HG02840 (cell line): ENCODE results near the gene DTWD2.
"Not testable (repeated sequence)": the region's sequence is repeated elsewhere in the genome, so short reads cannot be mapped to it uniquely, and the experiment has no call there.

Experiments
- ATAC-seq: cut with Tn5 transposase; IDR thresholded peaks from one replicate; pipeline ENCODE4 v1.9.1; 2021; ENCODE audit warnings: mild to moderate bottlenecking, moderate library complexity, moderate number of reproducible peaks; ENCODE audit not compliant: unreplicated experiment, low FRiP score

Gene DTWD2

DNA sequence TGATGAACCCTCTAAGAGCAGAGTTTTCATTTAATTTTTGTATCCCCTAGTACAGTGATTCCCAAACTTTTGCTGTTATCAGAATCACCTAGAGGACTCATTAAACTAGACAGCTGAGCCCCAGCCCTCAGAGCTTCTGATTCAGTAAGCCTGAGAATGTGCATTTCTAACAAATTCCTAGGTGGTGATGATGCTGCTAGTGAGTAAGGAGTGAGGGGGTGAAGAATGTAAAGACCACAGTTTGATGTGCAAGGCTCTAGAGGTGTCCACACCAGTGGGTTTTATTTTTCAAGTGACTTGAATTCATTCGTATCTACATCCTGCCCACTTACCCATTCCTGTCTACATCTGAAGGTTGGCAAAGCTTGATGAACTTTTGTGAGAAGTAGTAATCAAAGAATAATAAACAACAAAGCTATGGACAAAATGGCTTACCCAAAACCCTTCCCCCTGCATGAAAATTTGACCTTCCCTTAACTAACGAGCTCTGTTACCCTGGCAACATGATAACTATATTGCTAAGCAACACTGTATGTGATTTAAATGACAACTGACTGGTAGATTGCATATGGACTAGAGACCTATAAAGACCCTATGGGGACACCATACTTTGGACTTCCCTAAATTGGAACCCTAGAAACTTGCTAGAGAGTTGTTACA, 35.2 kb downstream of the DTWD2 start:
- ATAC-seq = no peak

DNA sequence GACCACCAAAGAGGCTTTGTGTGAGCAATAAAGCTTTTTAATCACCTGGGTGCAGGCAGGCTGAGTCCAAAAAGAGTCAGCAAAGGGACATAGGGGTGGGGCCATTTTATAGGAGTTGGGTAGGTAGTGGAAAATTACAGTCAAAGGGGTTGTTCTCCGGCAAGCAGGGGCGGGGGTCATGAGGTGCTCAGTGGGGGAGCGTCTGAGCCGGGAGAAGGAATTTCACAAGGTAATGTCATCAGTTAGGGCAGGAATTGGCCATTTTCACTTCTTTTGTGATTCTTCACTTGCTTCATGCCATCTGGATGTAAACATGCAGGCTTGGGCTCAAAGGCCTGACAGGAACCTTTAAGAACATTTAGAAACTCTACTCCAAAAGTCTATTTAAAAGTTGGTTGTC, 36.0 kb downstream of the DTWD2 start:
- not testable (repeated sequence) for ATAC-seq

DNA sequence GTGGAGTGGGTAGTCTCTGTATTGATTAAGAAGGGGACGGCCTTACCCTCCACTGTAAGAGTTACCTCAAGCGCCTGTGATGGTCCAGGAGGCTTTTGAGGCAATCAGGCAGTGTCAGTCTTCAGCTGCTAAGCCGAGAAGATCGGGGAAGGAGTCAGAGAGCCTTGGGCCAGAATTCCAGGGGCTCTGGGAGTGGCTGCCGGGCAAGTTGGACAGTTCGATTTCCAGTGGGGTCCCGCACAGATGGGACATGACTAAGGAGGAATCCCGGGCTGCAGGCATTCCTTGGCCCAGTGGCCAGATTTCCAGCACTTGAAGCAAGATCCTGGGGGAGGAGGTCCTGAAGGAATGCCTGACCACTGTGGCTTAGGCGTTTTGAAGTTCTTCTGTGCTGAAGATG, 38.0 kb downstream of the DTWD2 start:
- ATAC-seq = not testable (repeated sequence)

DNA sequence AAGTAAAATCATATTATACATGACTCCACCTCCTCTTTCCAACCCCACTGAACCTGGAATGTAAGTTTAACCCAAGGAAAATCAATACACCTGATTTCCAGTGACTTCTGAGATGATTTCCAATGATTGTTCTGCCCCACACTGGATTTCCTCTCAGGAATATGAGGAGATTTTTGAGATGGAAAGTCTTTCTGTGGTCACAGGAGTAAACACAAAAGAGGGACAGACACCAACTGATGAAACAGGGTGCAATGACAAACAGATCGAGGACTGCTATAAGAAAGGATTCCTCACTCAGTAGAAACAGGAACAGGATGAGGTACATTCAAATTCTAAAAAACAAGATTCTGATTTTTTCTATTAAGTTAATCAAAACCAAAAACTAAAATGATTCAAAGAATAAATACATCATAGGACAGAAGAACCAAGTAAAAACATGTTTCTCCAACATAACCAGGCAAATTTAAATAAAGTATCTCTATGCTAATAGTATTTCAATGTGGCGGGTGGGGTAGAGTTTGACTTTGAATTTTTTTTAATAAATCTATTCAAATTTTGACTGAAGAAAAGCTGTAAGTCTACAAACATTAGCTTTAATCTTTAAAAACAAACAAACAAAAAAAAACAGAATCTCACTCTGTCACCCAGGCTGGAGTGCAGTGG, 42.1 kb downstream of the DTWD2 start:
- ATAC-seq = no peak

- ATAC-seq = no peak
These were observed 50.8 kb downstream of the DTWD2 start for GRCh38 chr5:118937393-118938061.

DNA sequence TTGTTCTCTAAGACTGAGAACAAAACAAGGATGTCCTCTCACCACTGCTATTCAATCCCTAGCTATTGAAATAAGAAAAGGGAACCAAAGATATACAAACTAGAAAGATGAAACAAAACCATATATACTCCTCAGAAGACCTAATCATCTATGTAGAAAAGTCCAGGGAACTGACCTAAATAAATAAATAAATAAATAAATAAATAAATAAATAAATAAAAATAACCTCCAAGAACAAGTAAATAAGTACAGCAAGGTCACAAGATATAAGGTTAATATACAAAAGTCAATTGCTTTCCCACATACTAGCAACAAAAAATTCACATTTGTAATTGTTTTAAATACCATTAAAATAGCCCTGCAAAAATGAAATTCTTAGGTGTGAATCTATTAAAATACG, 54.6 kb downstream of the DTWD2 start:
- ATAC-seq = no peak

GRCh38 chr5:118931564-118931963, 56.8 kb downstream of the DTWD2 start:
- ATAC-seq = no peak

GRCh38 chr5:118924006-118924389, 64.3 kb downstream of the DTWD2 start:
- no peak for ATAC-seq

DNA sequence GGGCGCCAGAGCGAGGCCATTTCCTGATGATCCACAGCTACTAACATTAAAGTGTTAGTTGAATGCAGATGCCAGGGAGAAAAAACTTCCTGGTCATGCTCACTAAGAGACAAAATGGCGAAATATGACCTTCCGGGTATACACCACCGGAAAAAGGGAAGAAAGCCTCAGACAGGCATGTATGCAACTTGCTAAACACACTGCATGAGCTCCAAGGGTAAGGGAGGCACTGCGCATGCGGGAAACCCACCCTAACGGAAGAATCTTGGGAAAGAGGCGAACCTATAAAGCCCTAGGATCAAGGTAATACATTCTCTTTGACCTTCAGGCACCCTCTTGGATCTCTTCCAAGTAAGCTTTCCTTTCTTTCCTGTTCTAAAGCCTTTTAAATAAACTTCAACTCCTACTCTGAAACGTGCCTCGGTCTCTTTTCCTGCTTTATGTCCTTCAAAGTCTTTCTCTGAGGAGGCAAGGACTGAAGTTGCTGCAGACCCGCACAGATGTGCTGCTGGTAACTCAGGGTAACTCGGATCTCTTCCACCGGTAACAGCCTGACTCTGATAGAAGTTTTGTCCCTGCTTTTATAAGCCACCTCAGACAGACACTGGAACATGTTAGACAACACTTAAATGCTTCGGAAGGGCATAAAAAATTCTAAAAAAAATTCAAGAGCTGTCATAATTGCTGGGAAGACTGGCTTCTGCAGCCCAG, 64.9 kb downstream of the DTWD2 start:
- no peak for ATAC-seq

DNA sequence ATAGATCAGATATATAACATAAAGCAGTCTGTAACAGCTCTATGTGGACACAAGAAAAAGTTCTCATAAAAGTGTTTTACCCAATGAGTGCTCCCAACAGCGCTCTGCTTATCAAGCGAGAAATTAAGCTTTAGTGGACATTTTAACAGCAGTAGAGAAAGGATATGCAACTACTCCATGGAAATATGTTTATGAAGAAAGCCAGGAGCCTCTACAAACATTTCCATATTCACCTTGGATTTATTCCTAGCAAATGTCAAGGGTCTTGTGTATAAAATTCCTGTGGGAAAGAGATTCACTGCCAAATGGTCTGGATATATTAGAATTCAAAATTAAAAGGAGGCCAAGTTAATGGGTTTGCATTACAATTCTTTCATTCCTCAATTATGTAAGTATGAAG, 66.5 kb downstream of the DTWD2 start:
- ATAC-seq = no peak

- no peak for ATAC-seq
These were observed 69.3 kb downstream of the DTWD2 start for GRCh38 chr5:118919016-118919415.

- no peak for ATAC-seq
These were observed 70.1 kb downstream of the DTWD2 start for GRCh38 chr5:118918232-118918631.

GRCh38 chr5:118907536-118907935, 80.8 kb downstream of the DTWD2 start:
- ATAC-seq = not testable (repeated sequence)

DNA sequence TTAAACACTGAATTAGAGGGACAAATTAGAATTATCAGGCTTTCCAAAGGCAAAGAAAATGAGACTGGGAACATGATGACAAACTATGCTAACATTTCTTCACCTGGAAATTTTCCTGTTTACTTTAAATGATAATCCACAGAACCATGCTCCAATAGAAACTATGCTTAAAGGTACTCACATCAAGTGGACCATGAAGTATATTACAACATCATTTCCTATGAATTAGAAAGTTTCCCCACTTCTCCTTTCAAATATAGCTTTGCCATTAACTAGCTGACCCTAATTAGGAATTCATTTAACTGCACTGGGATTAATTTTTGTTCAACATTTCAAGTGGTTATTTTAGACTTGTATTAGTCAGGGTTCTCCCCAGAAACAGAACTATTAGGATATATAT, 81.4 kb downstream of the DTWD2 start:
- no peak for ATAC-seq

DNA sequence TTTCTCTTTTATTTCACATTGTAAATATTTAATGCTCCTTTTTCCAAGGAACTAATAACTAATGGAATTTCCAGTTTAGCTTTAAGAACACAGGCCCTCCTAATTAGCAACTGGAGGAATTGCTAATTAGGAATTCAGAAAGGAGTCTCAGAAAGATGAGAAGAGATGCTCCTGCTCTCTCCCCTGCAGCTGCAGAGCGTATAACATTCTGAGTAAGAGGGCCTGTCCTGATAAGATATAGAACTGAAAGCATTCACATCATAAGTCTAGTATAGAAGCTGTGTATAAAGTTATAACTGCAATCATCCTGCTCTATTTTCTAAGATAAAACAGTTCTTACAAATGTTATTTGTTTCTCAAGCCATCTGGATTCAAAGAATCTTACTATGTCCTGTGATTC, 83.2 kb downstream of the DTWD2 start:
- ATAC-seq = no peak

DNA sequence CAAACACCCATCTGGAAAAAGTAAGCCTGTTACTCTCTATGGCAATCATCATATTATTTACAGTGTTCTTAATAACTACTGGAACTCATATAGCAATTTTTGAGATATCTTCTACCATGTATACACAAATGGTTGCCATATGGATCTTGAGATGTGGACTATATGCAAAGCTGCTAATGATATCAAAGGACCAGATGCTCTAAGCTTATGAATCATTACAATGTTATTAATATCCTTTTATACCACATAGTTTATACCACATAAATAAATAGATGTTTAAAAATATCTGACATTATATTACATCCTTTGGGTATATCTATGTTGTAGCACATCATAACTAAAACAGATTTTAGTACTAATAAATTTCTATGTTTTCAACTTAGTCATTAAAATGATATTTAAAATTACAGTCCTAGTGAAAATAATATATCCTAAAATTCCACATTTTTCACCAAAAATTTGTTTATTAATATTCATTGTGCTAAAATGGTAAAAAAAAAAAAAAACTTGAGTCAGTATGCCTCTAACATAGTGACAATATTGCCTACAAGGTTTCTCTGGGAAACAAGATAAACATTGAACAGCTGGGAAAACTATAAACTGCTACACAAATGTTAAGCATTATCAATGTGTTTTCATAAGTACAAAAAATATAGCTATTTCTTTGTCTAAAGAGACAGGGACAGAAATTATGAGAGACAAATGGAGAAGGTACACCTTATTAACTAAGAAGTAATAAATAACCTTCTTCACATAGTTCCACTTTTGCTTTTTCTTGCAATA, 85.5 kb downstream of the DTWD2 start:
- no peak for ATAC-seq

- ATAC-seq = no peak
These were observed 93.6 kb downstream of the DTWD2 start for GRCh38 chr5:118894709-118895108.

GRCh38 chr5:118891252-118891651, 97.1 kb downstream of the DTWD2 start:
- no peak for ATAC-seq

GRCh38 chr5:118889165-118889564, 99.2 kb downstream of the DTWD2 start:
- no peak for ATAC-seq

DNA sequence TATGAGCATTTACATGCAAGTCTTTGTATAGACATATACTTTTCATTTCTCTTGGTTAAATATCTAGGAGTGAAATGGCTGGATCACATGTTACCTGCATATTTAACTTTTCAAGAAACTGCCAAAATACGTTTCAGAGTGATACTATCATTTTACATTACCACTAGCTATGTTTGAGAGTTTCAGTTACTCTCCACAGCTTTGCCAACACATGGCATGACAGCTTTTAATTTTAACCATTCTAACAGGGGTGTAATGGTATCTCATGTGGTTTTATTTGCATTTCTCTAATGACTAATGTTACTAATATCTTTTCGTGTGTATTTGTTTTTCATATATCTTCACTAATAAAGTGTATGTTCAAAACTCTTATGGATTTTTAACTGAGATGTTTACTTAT, 99.8 kb downstream of the DTWD2 start:
- ATAC-seq = no peak
